ENCODE results near the gene ZNF462. TPM values are rescaled to one million over a fixed set of nuclear protein-coding genes. Genes with fewer than 3 reads are reported as not detected.

Gene ZNF462
- polyA plus RNA-seq, 2 of the 4 experiments (the other 2 are of a cell fraction): 2.4 to 3.9 TPM

- no peak overlapping the region for H3K27ac ChIP-seq
- CTCF ChIA-PET: interaction anchor here (1.0 kb wide), 1 partner anchor 14 kb away, joined by 3 read pairs; no protein-coding TSS in a partner anchor
- no peaks in the 10 kb centered on the region for H3K9me3 ChIP-seq
- DNase-seq (ENCODE audit: low read depth in 1 of 2, low spot score in 1 of 2) (no peak), FAIRE-seq (no peak), ATAC-seq (no peak)
- TF ChIP-seq JUNB (IDR thresholded peaks at IDR 0.05) (no peak), RNF2 (IDR thresholded peaks at IDR 0.05; ENCODE audit: borderline replicate concordance, low read depth) (no peak), JUN (IDR thresholded peaks at IDR 0.05) (no peak), HOXA7 (CRISPR knock-in tag; IDR thresholded peaks at IDR 0.05) (no peak), CHD4 (IDR thresholded peaks at IDR 0.05; ENCODE audit: borderline replicate concordance) (no peak), RCOR1 (IDR thresholded peaks at IDR 0.05; ENCODE audit: low read depth, low read length) (no peak), MAFK (IDR thresholded peaks at IDR 0.05; ENCODE audit: partially characterized antibody) (no peak), CEBPB (IDR thresholded peaks at IDR 0.05) (no peak), EHMT2 (IDR thresholded peaks at IDR 0.05; ENCODE audit: low read depth) (no peak), NFE2L2 (conservative IDR thresholded peaks at IDR 0.05; ENCODE audit: low read length) (no peak), FOSB (CRISPR knock-in tag; IDR thresholded peaks at IDR 0.05) (no peak), ZSCAN20 (CRISPR knock-in tag; IDR thresholded peaks at IDR 0.05) (no peak), NR3C1 (IDR thresholded peaks at IDR 0.05) (no peak), HDAC2 (IDR thresholded peaks at IDR 0.05) (no peak)
- TF ChIP-seq, protein P1, sequence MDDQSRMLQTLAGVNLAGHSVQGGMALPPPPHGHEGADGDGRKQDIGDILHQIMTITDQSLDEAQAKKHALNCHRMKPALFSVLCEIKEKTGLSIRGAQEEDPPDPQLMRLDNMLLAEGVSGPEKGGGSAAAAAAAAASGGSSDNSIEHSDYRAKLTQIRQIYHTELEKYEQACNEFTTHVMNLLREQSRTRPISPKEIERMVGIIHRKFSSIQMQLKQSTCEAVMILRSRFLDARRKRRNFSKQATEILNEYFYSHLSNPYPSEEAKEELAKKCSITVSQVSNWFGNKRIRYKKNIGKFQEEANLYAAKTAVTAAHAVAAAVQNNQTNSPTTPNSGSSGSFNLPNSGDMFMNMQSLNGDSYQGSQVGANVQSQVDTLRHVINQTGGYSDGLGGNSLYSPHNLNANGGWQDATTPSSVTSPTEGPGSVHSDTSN (IDR thresholded peaks at IDR 0.05): no peak
- TF ChIP-seq, protein P2, sequence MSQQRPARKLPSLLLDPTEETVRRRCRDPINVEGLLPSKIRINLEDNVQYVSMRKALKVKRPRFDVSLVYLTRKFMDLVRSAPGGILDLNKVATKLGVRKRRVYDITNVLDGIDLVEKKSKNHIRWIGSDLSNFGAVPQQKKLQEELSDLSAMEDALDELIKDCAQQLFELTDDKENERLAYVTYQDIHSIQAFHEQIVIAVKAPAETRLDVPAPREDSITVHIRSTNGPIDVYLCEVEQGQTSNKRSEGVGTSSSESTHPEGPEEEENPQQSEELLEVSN (IDR thresholded peaks at IDR 0.05; ENCODE audit: borderline replicate concordance, low read depth): no peak
- TF ChIP-seq, protein P3, sequence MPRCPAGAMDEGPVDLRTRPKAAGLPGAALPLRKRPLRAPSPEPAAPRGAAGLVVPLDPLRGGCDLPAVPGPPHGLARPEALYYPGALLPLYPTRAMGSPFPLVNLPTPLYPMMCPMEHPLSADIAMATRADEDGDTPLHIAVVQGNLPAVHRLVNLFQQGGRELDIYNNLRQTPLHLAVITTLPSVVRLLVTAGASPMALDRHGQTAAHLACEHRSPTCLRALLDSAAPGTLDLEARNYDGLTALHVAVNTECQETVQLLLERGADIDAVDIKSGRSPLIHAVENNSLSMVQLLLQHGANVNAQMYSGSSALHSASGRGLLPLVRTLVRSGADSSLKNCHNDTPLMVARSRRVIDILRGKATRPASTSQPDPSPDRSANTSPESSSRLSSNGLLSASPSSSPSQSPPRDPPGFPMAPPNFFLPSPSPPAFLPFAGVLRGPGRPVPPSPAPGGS (IDR thresholded peaks at IDR 0.05): no peak
- H3K4me1 ChIP-seq: peaks cover 29% of the 10 kb centered on the region
- 83% methylated on average over 5 of the region's 5 CpGs for WGBS (ENCODE audit: missing lambda C conversion rate)
- H3K4me3 ChIP-seq: no peak overlapping the region
- POLR2A ChIA-PET: no interaction called here
- H3K4me2 ChIP-seq: no peak overlapping the region
Measured at GRCh38 chr9:106913276-106913675, 50.3 kb downstream of the ZNF462 start.

DNA sequence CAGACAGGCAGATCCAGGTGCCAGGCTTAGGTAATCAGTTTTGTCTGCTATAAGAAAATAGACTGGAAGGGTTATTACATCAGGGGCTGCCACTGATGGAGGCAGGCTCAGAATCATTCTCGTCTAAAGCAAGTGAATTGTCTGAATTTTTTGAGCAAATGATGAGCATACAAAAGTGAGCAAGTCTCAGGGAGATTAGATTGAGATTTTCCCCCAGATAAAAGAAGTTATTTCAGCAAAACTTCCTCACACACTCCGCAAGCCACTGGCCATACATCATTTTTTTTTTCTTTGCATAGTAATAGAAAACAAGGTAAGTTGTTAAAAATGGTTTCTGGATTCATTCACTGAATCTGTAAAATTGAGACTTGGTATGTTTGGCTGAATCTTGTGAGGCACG lies 52.9 kb downstream of the ZNF462 start:
- CTCF ChIA-PET: no interaction called here
- no peak for TF ChIP-seq TP53 (CRISPR knock-in tag; IDR thresholded peaks at IDR 0.05)
- TF ChIP-seq RNF2 (IDR thresholded peaks at IDR 0.05; ENCODE audit: borderline replicate concordance, low read depth): no peak
- no peak for TF ChIP-seq SREBF2 (IDR thresholded peaks at IDR 0.05)
- no peak for ATAC-seq
- Histone ChIP-seq H3K9me3 (no peaks in the 10 kb centered on the region), H3K4me1 (peaks cover 46% of the 10 kb centered on the region), H3K4me2 (peak overlapping the region; percentile 52), H3K27ac (peak overlapping the region; percentile 36 to 83), H3K4me3 (no peak overlapping the region)
- POLR2A ChIA-PET: no interaction called here
- no peak for DNase-seq (ENCODE audit: low read depth in 1 of 2, low spot score in 1 of 2)
- 84% methylated on average over 3 of the region's 3 CpGs for WGBS (ENCODE audit: missing lambda C conversion rate)
- FAIRE-seq: no peak

- DNase-seq (ENCODE audit: low read depth in 1 of 2, low spot score in 1 of 2) (peak; percentile 62 to 80), ATAC-seq (peak; percentile 88 to 92), FAIRE-seq (peak; percentile 56)
- WGBS (ENCODE audit: missing lambda C conversion rate): 27% methylated on average over 8 of the region's 8 CpGs
- Histone ChIP-seq H3K4me2 (peak overlapping the region; percentile 52), H3K4me3 (no peak overlapping the region), H3K9me3 (no peaks in the 10 kb centered on the region), H3K4me1 (peaks cover 54% of the 10 kb centered on the region), H3K27ac (peak overlapping the region; percentile 36 to 83)
- ChIA-PET POLR2A (no interaction called here), CTCF (no interaction called here)
- TF ChIP-seq ZSCAN20 (CRISPR knock-in tag; IDR thresholded peaks at IDR 0.05): no peak
- TF ChIP-seq FOSL2 (IDR thresholded peaks at IDR 0.05): no peak
- peak; percentile 61 for TF ChIP-seq FOSL2 (CRISPR knock-in tag; IDR thresholded peaks at IDR 0.05)
- 0 out of 5 replicates have a peak, but pooled peaks of 1 of the 2 experiments have one; percentile 32 for TF ChIP-seq JUN (IDR thresholded peaks at IDR 0.05)
- no peak for TF ChIP-seq RNF2 (IDR thresholded peaks at IDR 0.05; ENCODE audit: borderline replicate concordance, low read depth)
- TF ChIP-seq EP300 (IDR thresholded peaks at IDR 0.05): peak in 1 of 2 experiments; percentile 41; a peak in 2 of 5 replicates
- TF ChIP-seq GATA3 (IDR thresholded peaks at IDR 0.05; ENCODE audit: borderline replicate concordance): peak; percentile 45; the same call in 1 of the 2 replicates
- peak; percentile 68 for TF ChIP-seq JUNB (IDR thresholded peaks at IDR 0.05)
- peak in 1 of 2 experiments; percentile 36; a peak in 1 of 4 replicates for TF ChIP-seq CEBPB (IDR thresholded peaks at IDR 0.05)
Measured at GRCh38 chr9:106916466-106917235, 53.7 kb downstream of the ZNF462 start.
